K562 (cell line): Measurements from ENCODE around the gene TEP1. TPM values are rescaled to one million over a fixed set of nuclear protein-coding genes. Genes with fewer than 3 reads are reported as not detected.
A peak's percentile ranks its signal among the peaks of the same experiment; 100 is the strongest.

Source experiments
- ATAC-seq: fragments of 200-7000 bp; cut with Tn5 transposase; 3 replicates; pipeline ENCODE4 v1.9.1; 2020; ENCODE audit warnings: moderate library complexity
- BruUV-seq: library from RNA; stranded (reverse); fragments of 400-500 nt; replicated peaks from 2 replicates; lab custom pipeline; 2021; lab: Mats Ljungman, UMichigan
- CTCF ChIA-PET: fragments of 300-600 bp; formaldehyde crosslinking; extraction: SDS; loops from one replicate; lab custom pipeline; 2021; ENCODE audit warnings: low intra/inter-chr PET ratio; lab: Yijun Ruan, JAX
- POLR2A ChIA-PET: fragments of 300-600, 350-650 bp; sonication (Branson Sonifier 250); formaldehyde crosslinking; extraction: SDS; loops from one replicate; lab custom pipeline; 2021; ENCODE audit warnings: antibody characterized with exemption, inconsistent platforms; lab: Yijun Ruan, JAX
- DNase-seq, 4 experiments: peaks; one replicate each; pipeline versions ENCODE4 v3.0.0 to v3.0.0-alpha.2; 2011 to 2018; ENCODE audit warnings: low spot score in 3 of 4, mixed read lengths in 3 of 4; ENCODE audit errors: extremely low read depth in 1 of 4
- FAIRE-seq: peaks from 2 replicates; lab custom pipeline; 2011; peaks lifted over from hg19 to GRCh38; lab: Jason Lieb, UNC
- H2AFZ ChIP-seq: 2 replicates; pipeline ENCODE4 v1.6.0; 2011; ENCODE audit warnings: low read depth, low read length, control low read depth, inconsistent platforms
- H3K27ac ChIP-seq: fragments of 200-600 bp; 3 replicates; pipeline ENCODE4 v1.8.0; 2011; ENCODE audit warnings: low read depth, mild to moderate bottlenecking, control low read depth, inconsistent platforms, low read length, moderate library complexity, mixed read lengths; ENCODE audit errors: extremely low read depth
- H3K27me3 ChIP-seq, 2 experiments: fragments of 300-600 bp in 1 of 2; 2 replicates in 1 of 2; 3 replicates in 1 of 2; pipeline versions ENCODE4 v1.6.0 to v1.8.0; 2011; ENCODE audit warnings: inconsistent platforms in 2 of 2, low read length in 2 of 2, mild to moderate bottlenecking in 1 of 2, mixed read lengths in 1 of 2, moderate library complexity in 1 of 2; ENCODE audit not compliant: control insufficient read depth in 2 of 2, insufficient read depth in 2 of 2
- H3K36me3 ChIP-seq: fragments of 300-600 bp; 3 replicates; pipeline ENCODE4 v1.8.0; 2011; ENCODE audit warnings: mild to moderate bottlenecking, low read length, inconsistent platforms; ENCODE audit not compliant: control insufficient read depth, insufficient read depth
- H3K4me1 ChIP-seq, 2 experiments: fragments of 200-600 bp in 1 of 2; replicated peaks in 1 of 2; 2 replicates in 1 of 2; 3 replicates in 1 of 2; pipeline versions ENCODE4 v1.5.1 to v1.8.0; 2011; ENCODE audit warnings: inconsistent platforms in 2 of 2, low read length in 2 of 2, mild to moderate bottlenecking in 1 of 2, mixed read lengths in 1 of 2, moderate library complexity in 1 of 2; ENCODE audit not compliant: control insufficient read depth in 2 of 2, insufficient read depth in 2 of 2
- H3K4me2 ChIP-seq: 2 replicates; pipeline ENCODE4 v1.6.1; 2011; ENCODE audit warnings: low read length, control low read depth, inconsistent platforms, mixed read lengths; ENCODE audit not compliant: insufficient read depth
- H3K4me3 ChIP-seq: fragments of 200-600 bp; sonication (generic), shearing (Covaris generic); 2 replicates; pipeline ENCODE4 v1.5.1; 2016; ENCODE audit warnings: control low read depth, inconsistent platforms
- H3K79me2 ChIP-seq: fragments of 200-600 bp; 3 replicates; pipeline ENCODE4 v1.8.0; 2011; ENCODE audit warnings: low read length, inconsistent platforms; ENCODE audit not compliant: control insufficient read depth, insufficient read depth
- H3K9ac ChIP-seq, 2 experiments: 2 replicates each; pipeline versions ENCODE4 v1.6.0 to v1.6.1; 2011; ENCODE audit warnings: low read depth in 2 of 2, low read length in 2 of 2, control low read depth in 1 of 2, inconsistent platforms in 1 of 2, mild to moderate bottlenecking in 1 of 2, mixed read lengths in 1 of 2; ENCODE audit not compliant: insufficient read depth in 1 of 2
- H3K9me1 ChIP-seq: one replicate; pipeline ENCODE4 v1.6.0; 2011; ENCODE audit warnings: inconsistent platforms, mild to moderate bottlenecking, low read length, moderate library complexity; ENCODE audit not compliant: control insufficient read depth, insufficient read depth
- H3K9me3 ChIP-seq: replicated peaks from 2 replicates; pipeline ENCODE4 v1.5.1; 2011; ENCODE audit warnings: low read depth, low read length, inconsistent platforms; ENCODE audit not compliant: control insufficient read depth, insufficient read depth
- H4K20me1 ChIP-seq: replicated peaks from 2 replicates; pipeline ENCODE4 v1.6.1; 2011; ENCODE audit warnings: low read length, inconsistent platforms, mixed read lengths; ENCODE audit not compliant: control insufficient read depth, insufficient read depth
- CAMTA2 ChIP-seq: fragments of 250-450 bp; sonication (Bioruptor Pico); conservative IDR thresholded peaks from 2 replicates; pipeline ENCODE4 v1.5.1; 2022
- EGR1 ChIP-seq: fragments of 450-650 bp; conservative IDR thresholded peaks from 2 replicates; pipeline ENCODE4 v1.6.1; 2017; ENCODE audit warnings: mild to moderate bottlenecking
- PCBP2 ChIP-seq: fragments of 200-400 bp; formaldehyde crosslinking; IDR thresholded peaks from 2 replicates; pipeline ENCODE4 v1.6.1; 2018; ENCODE audit warnings: low read length, low read depth, mild to moderate bottlenecking, moderate library complexity; ENCODE audit not compliant: poor library complexity, severe bottlenecking
- PHF21A ChIP-seq: fragments of 450-650 bp; IDR thresholded peaks from 2 replicates; pipeline ENCODE4 v1.6.1; 2017; ENCODE audit warnings: low read depth, borderline replicate concordance
- SMAD1 ChIP-seq: fragments of 150-350 bp; IDR thresholded peaks from 2 replicates; pipeline ENCODE4 v1.6.1; 2014; ENCODE audit warnings: low read length, low read depth; ENCODE audit not compliant: partially characterized antibody
- SMARCB1 ChIP-seq: IDR thresholded peaks from 2 replicates; pipeline ENCODE4 v1.6.1; 2011; ENCODE audit warnings: improper control_type of control experiment, low read depth; ENCODE audit not compliant: insufficient read length
- ZBTB2 ChIP-seq: fragments of 450-650 bp; IDR thresholded peaks from 2 replicates; pipeline ENCODE4 v1.6.1; 2016; ENCODE audit warnings: antibody characterized with exemption
- ZSCAN29 ChIP-seq: fragments of 450-650 bp; IDR thresholded peaks from 2 replicates; pipeline ENCODE4 v1.6.1; 2017
- WGBS: fragments of 100-300 bp; shearing (Covaris generic); methylation state at CpG from one replicate; pipeline ENCODE4 v1.1.6; 2016; ENCODE audit warnings: low coverage, mixed read lengths; ENCODE audit not compliant: insufficient coverage; ENCODE audit errors: missing lambda C conversion rate; 5-methylcytosine and 5-hydroxymethylcytosine counted together
- in situ Hi-C: fragments of 300-500 bp; cut with MboI; formaldehyde crosslinking; loops from 4 replicates; pipeline ENCODE4 v1.15.0; 2018; ENCODE audit warnings: inconsistent platforms, mixed read lengths
- intact Hi-C: fragments of 100-400 bp; cut with micrococcal nuclease; formaldehyde crosslinking; loops from 2 replicates; pipeline ENCODE4 v1.14.2; 2022
- polyA plus RNA-seq, 8 experiments: library from polyadenylated mRNA; depleted of rRNA in 4 of 8; stranded (reverse) in 5 of 8; unstranded in 3 of 8; fragments of >200 nt; fragmentation: Nextera tagmentation in 2 of 8; fragmentation: Illumina TruSeq in 1 of 8; extraction: Ambion mirVana in 2 of 8; extraction: Trizol in 1 of 8; gene quantifications; 2 replicates each; pipeline versions ENCODE4 v1.2.1 to v1.2.3, GENCODE V29; 2011 to 2014; ENCODE audit warnings: inconsistent platforms in 1 of 8, missing spikeins in 1 of 8
- total RNA-seq, 7 experiments: library from RNA; depleted of rRNA in 6 of 7; stranded (reverse); fragments of >200 nt in 6 of 7; fragmentation: Illumina TruSeq in 2 of 7; extraction: Trizol in 2 of 7; gene quantifications; 2 replicates each; pipeline versions ENCODE4 v1.2.1 to v1.2.3, GENCODE V29; 2011 to 2021; ENCODE audit warnings: low replicate concordance in 1 of 7

TEP1 gene
- total and polyA plus RNA-seq, 9 of the 15 experiments (the other 6 are each of a cell fraction or from before 2014, with no cell fraction given): 1.0 to 12.2 (median 7.1) TPM

GRCh38 chr14:20440882-20441281, 27.6 kb upstream of the TEP1 start:
- BruUV-seq: no TSS peak
- Histone ChIP-seq H3K27ac (no peak overlapping the region), H3K36me3 (peaks cover 5% of the 10 kb centered on the region; the same call in 1 of the 3 replicates), H2AFZ (no peak overlapping the region), H3K9ac (no peak overlapping the region), H3K9me1 (no peaks in the 10 kb centered on the region), H3K9me3 (no peaks in the 10 kb centered on the region), H3K4me1 (peaks cover 0 to 6% of the 10 kb centered on the region in 2 experiments; a peak in 3 of 5 replicates), H3K27me3 (no peaks in the 10 kb centered on the region), H3K79me2 (no peaks in the 10 kb centered on the region), H3K4me3 (no peak overlapping the region), H3K4me2 (no peak overlapping the region), H4K20me1 (no peaks in the 10 kb centered on the region)
- no peak; the same call in 2 of the 3 replicates for ATAC-seq
- 56% methylated on average over 3 of the region's 5 CpGs for WGBS
- no peak for FAIRE-seq
- POLR2A ChIA-PET: interaction anchor here (1.3 to 2.1 kb wide), 3 partner anchors 10 to 18 kb away, joined by 3 to 10 read pairs (median 3); partner anchors contain the start of genes APEX1 and OSGEP
- TF ChIP-seq PCBP2: no peak
- 0 out of 2 replicates have a peak, but pooled peaks have one; percentile 24 for TF ChIP-seq EGR1
- TF ChIP-seq PHF21A: no peak
- CTCF ChIA-PET: no interaction called here
- in situ Hi-C loops (no loop called here), intact Hi-C loops (no loop called here)
- DNase-seq: no peak

- BruUV-seq: no TSS peak
- no peak for ATAC-seq
- FAIRE-seq: no peak
These were observed 27.2 kb upstream of the TEP1 start for GRCh38 chr14:20440465-20440864.

More at GRCh38 chr14:20440465-20440864, 27.2 kb upstream of the TEP1 start:
- Histone ChIP-seq H4K20me1 (no peaks in the 10 kb centered on the region), H3K27ac (no peak overlapping the region), H3K4me2 (no peak overlapping the region), H2AFZ (no peak overlapping the region), H3K4me1 (peaks cover 0 to 6% of the 10 kb centered on the region in 2 experiments; a peak in 3 of 5 replicates), H3K4me3 (no peak overlapping the region), H3K36me3 (0 out of 3 replicates have a peak, but pooled peaks cover 2% of the 10 kb centered on the region), H3K27me3 (no peaks in the 10 kb centered on the region), H3K9me3 (no peaks in the 10 kb centered on the region), H3K9ac (no peak overlapping the region), H3K9me1 (no peaks in the 10 kb centered on the region), H3K79me2 (no peaks in the 10 kb centered on the region)
- 64% methylated on average over 4 of the region's 5 CpGs for WGBS
- TF ChIP-seq CAMTA2 (CRISPR knock-in tag) (no peak), SMARCB1 (no peak), ZBTB2 (no peak), SMAD1 (no peak), ZSCAN29 (no peak)
- intact Hi-C loops (no loop called here), in situ Hi-C loops (no loop called here)
- CTCF ChIA-PET: no interaction called here
- POLR2A ChIA-PET: interaction anchor here (1.3 to 2.1 kb wide), 3 partner anchors 10 to 18 kb away, joined by 3 to 10 read pairs (median 3); partner anchors contain the start of genes APEX1 and OSGEP
- DNase-seq: no peak
